GM13976 (cell line): ENCODE data around the gene HDGFL3.
A peak's percentile ranks its signal among the peaks of the same experiment; 100 is the strongest.
"Not testable (repeated sequence)": the region's sequence is repeated elsewhere in the genome, so short reads cannot be mapped to it uniquely, and the experiment has no call there.

Experiments used
- DNase-seq: peaks from one replicate; pipeline ENCODE4 v3.0.0; 2012; ENCODE audit warnings: low spot score
- in situ Hi-C: fragments of 300-500 bp; cut with MboI; formaldehyde crosslinking; loops from one replicate; pipeline ENCODE4 v1.12.0; 2022; ENCODE audit warnings: low sequenced_read_pairs, mixed read lengths, inconsistent platforms; ENCODE audit not compliant: unreplicated experiment
- TF ChIP-seq, protein P1 (sequence below): IDR thresholded peaks from 2 replicates; pipeline ENCODE4 v1.5.1; 2012; ENCODE audit warnings: borderline replicate concordance, mild to moderate bottlenecking; ENCODE audit not compliant: insufficient read depth; ENCODE audit errors: extremely low read depth, missing control alignments, control extremely low read depth

The HDGFL3 gene

GRCh38 chr15:83099290-83099689 lies 108.3 kb downstream of the HDGFL3 start:
- no peak for DNase-seq
- in situ Hi-C loops = no loop called here
- TF ChIP-seq, protein P1, sequence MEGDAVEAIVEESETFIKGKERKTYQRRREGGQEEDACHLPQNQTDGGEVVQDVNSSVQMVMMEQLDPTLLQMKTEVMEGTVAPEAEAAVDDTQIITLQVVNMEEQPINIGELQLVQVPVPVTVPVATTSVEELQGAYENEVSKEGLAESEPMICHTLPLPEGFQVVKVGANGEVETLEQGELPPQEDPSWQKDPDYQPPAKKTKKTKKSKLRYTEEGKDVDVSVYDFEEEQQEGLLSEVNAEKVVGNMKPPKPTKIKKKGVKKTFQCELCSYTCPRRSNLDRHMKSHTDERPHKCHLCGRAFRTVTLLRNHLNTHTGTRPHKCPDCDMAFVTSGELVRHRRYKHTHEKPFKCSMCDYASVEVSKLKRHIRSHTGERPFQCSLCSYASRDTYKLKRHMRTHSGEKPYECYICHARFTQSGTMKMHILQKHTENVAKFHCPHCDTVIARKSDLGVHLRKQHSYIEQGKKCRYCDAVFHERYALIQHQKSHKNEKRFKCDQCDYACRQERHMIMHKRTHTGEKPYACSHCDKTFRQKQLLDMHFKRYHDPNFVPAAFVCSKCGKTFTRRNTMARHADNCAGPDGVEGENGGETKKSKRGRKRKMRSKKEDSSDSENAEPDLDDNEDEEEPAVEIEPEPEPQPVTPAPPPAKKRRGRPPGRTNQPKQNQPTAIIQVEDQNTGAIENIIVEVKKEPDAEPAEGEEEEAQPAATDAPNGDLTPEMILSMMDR = no peak

GRCh38 chr15:83098079-83098478 lies 109.5 kb downstream of the HDGFL3 start:
- no peak for DNase-seq
- TF ChIP-seq, protein P1 = no peak
- in situ Hi-C loops = no loop called here

GRCh38 chr15:83094583-83094982 lies 113.0 kb downstream of the HDGFL3 start:
- no peak for DNase-seq
- TF ChIP-seq, protein P1 = no peak
- in situ Hi-C loops = no loop called here

DNA sequence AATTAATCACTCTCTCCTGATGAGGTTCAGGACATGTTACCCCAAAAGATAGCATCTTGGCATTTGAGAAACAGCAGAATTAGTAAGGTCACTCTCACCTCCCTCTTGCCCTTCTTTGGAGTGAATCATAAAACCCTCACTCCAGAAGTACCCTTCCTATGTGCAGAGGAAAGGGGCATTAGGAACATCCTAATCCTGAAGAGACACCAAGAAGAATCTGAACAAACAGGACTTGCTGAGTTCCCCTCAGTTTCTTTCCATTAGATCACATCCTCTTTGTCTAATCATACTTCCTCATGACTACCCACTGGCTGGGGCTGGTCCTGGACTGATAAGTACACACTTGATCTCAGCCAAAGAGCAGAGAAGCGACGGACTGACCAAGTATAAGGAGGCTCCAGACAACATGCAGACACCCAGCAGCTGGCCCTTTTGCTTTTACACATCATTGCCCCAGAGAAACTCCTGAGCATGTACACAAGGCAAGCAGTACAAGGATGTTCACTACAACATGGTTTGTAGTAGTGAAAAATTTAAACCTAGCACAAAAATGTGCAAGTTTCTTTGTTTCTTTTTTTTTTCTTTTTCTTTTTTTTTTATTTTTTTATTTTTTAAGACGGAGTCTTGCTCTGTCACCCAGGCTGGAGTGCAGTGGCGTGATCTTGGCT lies 115.2 kb downstream of the HDGFL3 start:
- TF ChIP-seq, protein P1 = no peak
- in situ Hi-C loops = no loop called here
- peak; percentile 62 for DNase-seq

- in situ Hi-C loops = not testable (repeated sequence)
Measured at GRCh38 chr15:83091965-83092308, 115.7 kb downstream of the HDGFL3 start.

GRCh38 chr15:83090465-83090864 lies 117.2 kb downstream of the HDGFL3 start:
- DNase-seq = no peak
- TF ChIP-seq, protein P1 = no peak
- in situ Hi-C loops = no loop called here

More at GRCh38 chr15:83091965-83092308, 115.7 kb downstream of the HDGFL3 start:
- not testable (repeated sequence) for DNase-seq

DNA sequence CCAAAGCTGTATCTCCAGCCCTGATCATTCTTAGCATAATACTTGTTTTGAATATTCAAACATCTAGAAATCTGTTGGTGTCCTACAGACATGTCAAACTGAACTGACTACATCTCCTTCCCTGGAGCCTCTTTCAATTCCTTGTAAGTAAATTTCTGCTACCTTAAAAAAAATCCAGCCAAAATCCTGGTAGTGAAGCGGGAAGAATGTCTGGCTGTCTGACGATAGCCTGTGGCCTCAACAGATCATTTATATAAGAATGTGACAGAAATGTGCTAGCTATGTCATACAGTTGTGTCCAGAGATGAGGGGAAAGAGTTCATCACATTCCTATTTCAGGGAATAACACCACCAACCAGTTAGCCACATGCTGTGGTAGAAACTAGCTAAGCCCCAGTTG lies 118.7 kb downstream of the HDGFL3 start:
- DNase-seq = no peak
- in situ Hi-C loops = no loop called here
- TF ChIP-seq, protein P1 = no peak
